Endometrial microvascular endothelial cells (primary cell): ENCODE results near the gene TMSB4X. TPM values are rescaled to one million over a fixed set of nuclear protein-coding genes. Genes with fewer than 3 reads are reported as not detected.
"Not testable (repeated sequence)": the region's sequence is repeated elsewhere in the genome, so short reads cannot be mapped to it uniquely, and the experiment has no call there.

Source experiments
- in situ Hi-C: cut with HindIII; loops from 2 replicates; pipeline ENCODE4 v1.10.0; 2017; ENCODE audit warnings: low sequenced_read_pairs, low pct_unique_long_range_greater_than_20kb; ENCODE audit errors: inconsistent ontology term
- total RNA-seq: library from RNA; depleted of rRNA; stranded (reverse); fragments of >200 nt; gene quantifications from one replicate; pipeline ENCODE4 v1.2.3, GENCODE V29; 2015; ENCODE audit errors: inconsistent ontology term

Gene TMSB4X
- total RNA-seq, 1 donor from 2014 or later, result 5,249 TPM

DNA sequence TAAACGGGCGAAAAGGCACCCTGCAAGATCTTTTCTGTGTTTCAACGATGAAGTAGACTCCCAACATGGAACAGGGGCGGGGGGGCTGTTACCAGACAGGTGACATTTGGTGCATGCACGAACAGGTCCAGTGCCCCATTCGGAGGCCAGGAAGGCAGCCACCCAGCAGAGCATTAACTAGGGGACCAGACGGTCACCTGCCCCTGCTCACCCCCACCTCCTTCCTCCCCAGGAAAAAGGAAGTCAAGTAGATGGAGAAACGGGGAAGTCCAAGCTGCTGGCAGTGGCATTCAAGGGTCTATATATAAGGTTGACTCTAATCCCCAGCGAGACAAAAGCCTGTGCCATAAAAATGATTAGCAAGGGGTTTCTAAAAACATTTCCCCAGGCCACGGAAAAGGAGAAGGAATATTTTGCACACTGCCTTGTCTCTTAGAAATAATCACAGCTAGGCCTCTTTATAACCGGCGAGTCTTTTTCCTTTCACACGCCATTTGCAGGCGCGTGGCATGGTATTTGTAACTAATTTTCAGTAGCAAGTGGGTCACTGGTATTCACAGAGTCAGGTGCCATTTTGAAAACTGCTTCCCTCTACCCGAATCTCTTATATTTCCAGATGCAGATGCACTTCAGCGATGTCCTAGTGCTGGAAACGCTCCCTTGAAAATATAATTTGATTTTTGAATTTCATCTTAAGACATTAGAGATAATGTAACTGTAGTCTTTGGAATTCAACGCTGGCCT is 1.2 kb upstream of the TMSB4X start:
- in situ Hi-C loops, result no loop called here

DNA sequence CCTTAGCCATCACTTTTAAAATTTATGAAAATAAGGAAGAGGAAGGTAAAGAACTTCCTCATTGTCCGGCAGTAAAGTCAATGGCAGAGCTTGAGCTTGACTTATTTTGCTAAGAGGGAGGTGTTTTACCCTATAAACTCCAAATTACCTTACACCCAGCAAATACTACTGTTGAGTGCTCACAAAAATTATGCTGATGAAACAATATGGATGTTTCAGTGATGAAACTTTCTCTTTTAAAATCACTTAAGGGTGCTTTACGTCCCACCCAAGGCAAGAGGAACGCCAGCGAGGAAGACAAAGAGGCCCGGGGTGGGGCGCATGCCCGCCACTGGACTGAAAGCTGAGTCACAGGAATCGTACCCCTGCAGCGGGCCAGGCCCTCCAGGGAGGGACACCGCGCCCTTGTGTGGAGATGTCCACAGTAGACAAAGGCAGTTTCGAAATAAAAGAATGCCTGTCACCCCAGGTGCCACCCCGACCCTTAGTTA is 560 bp upstream of the TMSB4X start:
- in situ Hi-C loops, result no loop called here

- in situ Hi-C loops, result no loop called here
Observed at GRCh38 chrX:12975670-12975965, 708 bp downstream of the TMSB4X start.

DNA sequence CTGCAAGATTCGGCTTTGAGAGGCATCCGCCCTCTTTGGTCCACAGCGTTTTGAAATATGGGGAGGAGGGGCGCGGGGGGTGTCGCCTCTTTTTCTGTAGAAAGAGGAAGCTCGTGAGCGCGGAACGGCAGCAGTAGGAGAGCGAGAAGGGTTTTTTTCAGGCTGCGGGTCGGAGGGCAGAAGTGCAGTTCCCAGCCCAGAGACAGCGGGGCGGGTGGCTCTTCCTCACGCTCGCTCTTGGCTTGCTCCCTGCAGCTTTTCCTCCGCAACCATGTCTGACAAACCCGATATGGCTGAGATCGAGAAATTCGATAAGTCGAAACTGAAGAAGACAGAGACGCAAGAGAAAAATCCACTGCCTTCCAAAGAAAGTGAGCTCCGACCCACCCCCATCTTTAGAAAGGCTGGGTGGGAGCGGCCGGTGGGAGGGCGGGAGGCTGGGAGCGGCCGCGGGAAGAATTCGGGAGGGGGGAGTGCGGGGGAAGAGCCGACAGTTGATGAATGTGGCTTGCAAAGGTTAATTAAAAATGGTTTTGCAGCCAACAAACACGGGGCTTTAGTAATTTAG is 1.2 kb downstream of the TMSB4X start:
- in situ Hi-C loops, result no loop called here

- in situ Hi-C loops, result not testable (repeated sequence)
Observed at GRCh38 chrX:12976819-12977732, 2.2 kb downstream of the TMSB4X start.

GRCh38 chrX:12977761-12978204 is 2.9 kb downstream of the TMSB4X start:
- in situ Hi-C loops, result no loop called here

- in situ Hi-C loops, result no loop called here
Observed at GRCh38 chrX:12978205-12979025, 3.5 kb downstream of the TMSB4X start.

DNA sequence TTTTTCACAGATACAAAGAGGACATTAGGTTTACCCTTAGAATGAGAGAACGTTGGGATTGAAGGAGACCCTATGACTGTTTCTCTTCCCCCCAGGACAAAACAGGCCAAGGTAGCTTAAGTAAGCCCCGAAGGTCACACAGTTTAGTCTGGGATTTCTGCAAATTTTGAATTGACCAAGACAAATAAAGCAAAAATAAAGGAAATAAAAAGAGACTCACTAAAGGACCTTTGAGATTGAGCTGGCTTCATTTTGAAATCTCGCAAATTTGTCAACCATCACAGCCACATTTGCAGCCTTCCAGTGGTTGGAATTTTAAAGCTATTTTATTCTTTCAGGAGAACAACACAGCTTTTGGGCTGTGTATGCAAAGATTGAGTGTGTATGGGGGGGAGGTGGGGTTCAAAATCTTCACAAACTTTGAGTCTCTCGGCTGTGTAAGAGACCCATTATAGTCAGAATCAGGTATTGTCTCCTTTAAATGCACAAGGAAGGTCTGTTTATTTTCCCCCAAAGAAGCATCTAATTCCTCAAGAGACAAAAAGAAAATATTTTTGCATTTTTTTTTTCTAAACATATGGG is 4.2 kb downstream of the TMSB4X start:
- in situ Hi-C loops, result no loop called here

DNA sequence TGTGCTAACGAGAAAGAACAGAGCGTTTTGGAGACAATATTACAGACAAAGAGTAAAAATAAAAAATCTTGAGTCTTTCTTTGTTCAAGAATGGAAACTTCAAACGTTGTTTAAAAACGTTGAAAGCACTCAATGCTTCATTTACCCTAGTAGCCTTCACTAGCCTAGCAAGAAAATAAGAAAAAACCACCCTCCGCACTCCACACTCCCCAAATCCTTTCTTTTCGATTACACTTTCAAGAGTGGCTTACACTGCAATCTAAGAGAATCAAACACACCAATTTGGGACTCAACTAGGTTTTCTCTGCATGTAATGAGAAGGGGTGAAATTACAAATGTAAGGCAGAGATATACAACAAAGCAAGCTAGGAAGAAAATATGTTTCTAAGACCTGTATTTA is 4.7 kb downstream of the TMSB4X start:
- in situ Hi-C loops, result no loop called here

- in situ Hi-C loops, result not testable (repeated sequence)
Observed at GRCh38 chrX:12980039-12980438, 5.1 kb downstream of the TMSB4X start.

GRCh38 chrX:12981880-12982279 is 7.0 kb downstream of the TMSB4X start:
- in situ Hi-C loops, result no loop called here

GRCh38 chrX:12984603-12985319 is 9.9 kb downstream of the TMSB4X start:
- in situ Hi-C loops, result no loop called here

GRCh38 chrX:12985331-12985730 is 10.4 kb downstream of the TMSB4X start:
- in situ Hi-C loops, result no loop called here

DNA sequence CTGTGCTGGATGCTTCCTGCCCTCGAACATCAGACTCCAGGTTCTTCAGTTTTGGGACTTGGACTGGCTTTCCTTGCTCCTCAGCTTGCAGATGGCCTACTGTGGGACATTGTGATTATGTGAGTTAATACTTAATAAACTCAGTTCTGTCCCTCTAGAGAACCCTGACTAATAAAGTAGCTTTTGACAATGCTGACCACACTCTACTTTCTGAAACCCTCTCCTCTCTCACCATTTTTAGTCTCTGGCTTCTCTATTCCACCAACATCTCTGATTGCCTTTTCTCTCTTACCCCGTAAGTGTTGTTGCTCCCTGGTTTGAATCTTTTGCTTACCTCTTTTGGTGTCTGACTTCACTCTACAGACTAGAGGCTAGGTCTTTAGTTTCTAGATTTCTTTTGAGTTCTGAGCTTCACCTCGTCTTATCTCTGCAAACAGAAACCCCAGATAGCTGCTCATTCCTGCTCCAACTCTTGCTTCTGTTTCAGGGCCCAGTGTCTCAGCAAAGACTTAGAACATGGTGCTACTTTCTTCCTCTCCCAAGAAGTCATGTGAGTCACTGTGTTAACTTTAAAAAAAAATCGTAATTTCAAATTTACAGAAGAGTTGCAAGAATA is 11.4 kb downstream of the TMSB4X start:
- in situ Hi-C loops, result no loop called here

DNA sequence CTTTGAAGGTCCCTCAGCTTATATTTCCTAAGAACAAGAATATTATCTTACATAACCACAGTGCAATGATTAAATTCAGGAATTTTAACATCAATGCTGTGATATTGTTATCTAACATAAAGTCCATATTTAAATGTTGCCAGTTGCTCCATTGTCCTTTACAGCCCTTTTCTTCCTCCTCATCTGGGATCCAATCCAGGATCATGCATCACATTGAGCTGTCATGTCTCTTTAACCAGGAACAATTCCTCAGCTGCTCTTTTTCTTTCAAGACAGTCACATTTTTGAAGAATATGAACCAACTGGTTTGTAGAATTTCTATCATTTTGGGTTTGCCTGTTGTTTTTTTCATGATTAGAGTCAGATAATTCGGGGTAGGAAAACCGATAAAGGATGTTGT is 12.0 kb downstream of the TMSB4X start:
- in situ Hi-C loops, result no loop called here

DNA sequence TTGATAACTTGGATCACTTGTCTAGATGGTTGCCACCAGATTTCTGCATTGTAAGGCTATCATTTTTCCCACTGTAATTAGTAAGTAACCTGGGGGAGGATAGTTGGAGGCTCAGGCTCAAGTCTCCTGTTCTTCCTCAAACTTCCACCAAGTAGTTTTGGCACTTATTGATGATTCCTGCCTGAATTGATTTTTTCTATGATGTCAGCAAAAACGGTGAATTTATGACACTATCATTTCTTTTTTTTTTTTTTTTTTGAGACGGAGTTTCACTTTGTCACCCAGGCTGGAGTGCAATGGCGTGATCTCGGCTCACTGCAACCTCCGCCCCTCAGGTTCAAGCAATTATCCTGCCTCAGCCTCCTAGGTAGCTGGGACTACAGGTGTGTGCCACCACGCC is 12.4 kb downstream of the TMSB4X start:
- in situ Hi-C loops, result no loop called here

DNA sequence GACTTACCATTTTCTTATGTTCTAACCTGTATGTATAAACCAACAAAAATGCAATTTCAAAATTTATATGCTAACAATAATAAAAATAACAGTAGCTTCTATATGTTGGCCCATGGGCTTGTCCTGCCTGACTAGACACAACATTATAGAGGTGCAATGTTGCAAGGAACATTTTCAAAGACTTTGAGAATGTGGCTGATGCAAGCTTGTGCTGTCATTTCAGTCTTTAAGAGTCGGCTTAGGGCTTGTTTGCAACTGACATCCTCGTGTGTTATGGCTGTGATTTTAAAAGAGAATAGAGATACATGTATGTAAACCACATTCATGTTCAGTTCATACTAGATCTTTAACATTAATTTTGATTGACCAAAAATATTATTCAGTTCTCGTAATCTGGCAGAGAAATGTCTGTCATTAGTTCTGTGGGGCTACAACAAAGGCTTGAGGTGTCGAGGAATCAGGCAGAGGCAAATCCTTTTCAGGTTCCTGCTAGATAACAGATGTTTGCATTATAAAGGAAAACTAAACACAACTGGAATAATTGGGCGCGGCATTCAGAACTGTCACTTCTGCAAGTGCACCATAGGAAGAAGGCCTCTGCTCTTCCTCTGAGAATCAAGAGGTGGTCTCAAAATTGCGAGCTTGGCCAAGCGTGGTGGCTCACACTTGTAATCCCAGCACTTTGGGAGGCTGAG is 13.1 kb downstream of the TMSB4X start:
- in situ Hi-C loops, result no loop called here
